Brain microvascular endothelial cell (primary cell): Measurements from ENCODE around the gene LPIN3.
"Not testable (repeated sequence)": the region's sequence is repeated elsewhere in the genome, so short reads cannot be mapped to it uniquely, and the experiment has no call there.

ENCODE experiments used
- DNase-seq: peaks from one replicate; pipeline ENCODE4 v3.0.0-alpha.2; 2020
- H3K27ac ChIP-seq: fragments of 250-450 bp; sonication (Bioruptor Pico); 2 replicates; pipeline ENCODE4 v1.5.1; 2020; ENCODE audit warnings: mild to moderate bottlenecking, moderate library complexity
- H3K27me3 ChIP-seq: fragments of 250-450 bp; sonication (Bioruptor Pico); replicated peaks from 2 replicates; pipeline ENCODE4 v1.5.1; 2020; ENCODE audit warnings: mild to moderate bottlenecking
- H3K36me3 ChIP-seq: fragments of 250-450 bp; sonication (Bioruptor Pico); replicated peaks from 2 replicates; pipeline ENCODE4 v1.5.1; 2020; ENCODE audit warnings: mild to moderate bottlenecking
- H3K4me3 ChIP-seq: 2 replicates; pipeline ENCODE4 v1.5.1; 2011; ENCODE audit warnings: low read depth, mild to moderate bottlenecking, control low read depth, low read length, moderate library complexity
- in situ Hi-C: cut with HindIII; loops from 2 replicates; pipeline ENCODE4 v1.10.0; 2017; ENCODE audit warnings: low sequenced_read_pairs, low pct_ligation_motif_present
- TF ChIP-seq, protein P1 (sequence below): IDR thresholded peaks from 2 replicates; pipeline ENCODE4 v1.5.1; 2011; ENCODE audit warnings: low read depth, mild to moderate bottlenecking, moderate library complexity, low read length, control low read depth, inconsistent platforms; ENCODE audit errors: missing control alignments

LPIN3 gene

DNA sequence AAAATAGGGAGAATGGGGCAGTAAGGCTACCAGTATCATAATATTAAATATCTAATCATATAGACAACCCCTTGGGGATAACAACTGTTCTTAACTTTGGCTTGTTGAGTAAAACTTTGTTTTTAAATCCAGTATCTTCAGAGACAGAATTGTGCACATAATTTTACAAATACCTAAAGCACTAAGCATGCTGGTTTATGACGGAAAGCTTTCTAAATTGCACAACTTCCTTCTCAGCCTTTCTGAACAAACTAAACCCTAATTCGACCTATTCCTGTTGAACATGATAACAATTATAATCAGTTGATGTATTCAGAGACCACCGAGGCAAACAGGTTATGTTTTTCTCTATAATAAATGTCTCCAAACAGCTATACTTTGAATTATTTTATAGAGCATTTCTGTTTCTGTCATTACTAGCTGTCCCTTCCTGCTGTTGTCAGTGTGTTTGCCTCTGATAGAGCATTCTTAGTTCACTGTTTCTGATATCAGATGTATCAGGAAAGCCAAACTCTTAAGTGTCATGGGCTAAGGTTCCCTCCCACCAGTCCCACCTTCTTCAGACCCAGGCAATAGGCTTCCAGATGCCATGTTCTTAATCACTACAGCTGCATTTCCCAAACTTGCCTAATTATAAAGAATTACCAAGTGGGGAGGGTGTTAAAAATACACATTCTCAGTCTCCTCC, 31.8 kb upstream of the LPIN3 start:
- TF ChIP-seq, protein P1, sequence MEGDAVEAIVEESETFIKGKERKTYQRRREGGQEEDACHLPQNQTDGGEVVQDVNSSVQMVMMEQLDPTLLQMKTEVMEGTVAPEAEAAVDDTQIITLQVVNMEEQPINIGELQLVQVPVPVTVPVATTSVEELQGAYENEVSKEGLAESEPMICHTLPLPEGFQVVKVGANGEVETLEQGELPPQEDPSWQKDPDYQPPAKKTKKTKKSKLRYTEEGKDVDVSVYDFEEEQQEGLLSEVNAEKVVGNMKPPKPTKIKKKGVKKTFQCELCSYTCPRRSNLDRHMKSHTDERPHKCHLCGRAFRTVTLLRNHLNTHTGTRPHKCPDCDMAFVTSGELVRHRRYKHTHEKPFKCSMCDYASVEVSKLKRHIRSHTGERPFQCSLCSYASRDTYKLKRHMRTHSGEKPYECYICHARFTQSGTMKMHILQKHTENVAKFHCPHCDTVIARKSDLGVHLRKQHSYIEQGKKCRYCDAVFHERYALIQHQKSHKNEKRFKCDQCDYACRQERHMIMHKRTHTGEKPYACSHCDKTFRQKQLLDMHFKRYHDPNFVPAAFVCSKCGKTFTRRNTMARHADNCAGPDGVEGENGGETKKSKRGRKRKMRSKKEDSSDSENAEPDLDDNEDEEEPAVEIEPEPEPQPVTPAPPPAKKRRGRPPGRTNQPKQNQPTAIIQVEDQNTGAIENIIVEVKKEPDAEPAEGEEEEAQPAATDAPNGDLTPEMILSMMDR = no peak
- Histone ChIP-seq H3K36me3 (no peaks in the 10 kb centered on the region), H3K27ac (peak overlapping the region; percentile 77), H3K4me3 (no peak overlapping the region), H3K27me3 (no peaks in the 10 kb centered on the region)
- no peak for DNase-seq
- in situ Hi-C loops = no loop called here

DNA sequence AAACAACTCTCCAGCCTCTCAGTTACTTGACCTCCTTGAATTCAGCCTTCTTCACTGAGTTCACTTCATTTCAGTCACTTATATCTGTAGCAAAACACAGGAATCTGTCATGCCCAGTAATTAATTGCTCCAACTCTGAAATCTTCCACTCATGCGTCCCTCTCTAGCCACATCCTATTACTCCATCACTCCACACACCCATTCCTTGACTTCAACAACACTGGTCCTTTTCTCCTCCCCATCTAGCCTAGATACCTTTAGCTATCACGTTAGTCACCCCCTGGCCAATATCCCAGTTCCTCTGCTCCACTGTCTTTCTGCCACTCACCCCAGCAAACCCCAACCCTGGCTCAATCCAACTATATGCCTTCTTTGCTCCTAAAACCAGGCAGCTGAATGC, 30.8 kb upstream of the LPIN3 start:
- H3K36me3 ChIP-seq = no peaks in the 10 kb centered on the region
- no peak overlapping the region for H3K4me3 ChIP-seq
- TF ChIP-seq, protein P1 = no peak
- H3K27me3 ChIP-seq = no peaks in the 10 kb centered on the region
- in situ Hi-C loops = no loop called here
- DNase-seq = no peak
- peak overlapping the region; percentile 77 for H3K27ac ChIP-seq

DNA sequence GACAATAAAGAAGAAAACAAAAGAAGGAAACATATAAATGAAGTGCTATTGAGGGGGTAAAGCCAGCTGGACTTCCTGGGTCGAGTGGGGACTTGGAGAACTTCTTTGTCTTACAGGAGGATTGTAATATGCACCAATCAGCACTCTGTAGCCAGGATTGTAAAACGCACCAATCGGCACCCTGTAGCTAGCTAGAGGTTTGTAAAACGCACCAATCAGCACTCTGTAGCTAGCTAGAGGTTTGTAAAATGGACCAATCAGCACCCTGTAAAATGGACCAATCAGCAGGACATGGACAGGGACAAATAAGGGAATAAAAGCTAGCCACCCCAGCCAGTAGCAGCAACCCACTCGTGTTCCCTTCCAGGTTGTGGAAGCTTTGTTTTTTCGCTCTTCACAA, 28.6 kb upstream of the LPIN3 start:
- H3K27me3 ChIP-seq, H3K36me3 ChIP-seq, H3K4me3 ChIP-seq, H3K27ac ChIP-seq, DNase-seq, in situ Hi-C loops: not testable (repeated sequence)

DNA sequence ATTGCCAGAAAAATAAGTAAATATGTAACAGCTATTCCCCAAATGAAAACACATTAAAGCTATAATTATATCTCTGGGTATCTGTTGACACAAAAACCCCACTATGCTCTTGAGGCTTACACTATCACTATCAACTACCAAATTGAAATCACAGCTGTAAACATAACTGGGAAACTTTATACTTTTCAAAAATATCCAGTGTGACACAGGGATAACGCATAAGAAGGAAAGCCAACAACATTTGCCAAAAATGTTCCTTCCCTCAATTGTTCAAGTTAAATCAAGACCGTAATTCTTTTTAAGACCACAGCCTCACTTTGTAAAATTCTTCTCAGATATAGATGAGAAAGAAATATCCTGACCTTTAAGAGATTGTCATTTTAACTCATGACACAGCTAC, 26.2 kb upstream of the LPIN3 start:
- in situ Hi-C loops = no loop called here
- TF ChIP-seq, protein P1 = no peak
- Histone ChIP-seq H3K27ac (no peak overlapping the region), H3K4me3 (no peak overlapping the region), H3K27me3 (no peaks in the 10 kb centered on the region), H3K36me3 (no peaks in the 10 kb centered on the region)
- no peak for DNase-seq

DNA sequence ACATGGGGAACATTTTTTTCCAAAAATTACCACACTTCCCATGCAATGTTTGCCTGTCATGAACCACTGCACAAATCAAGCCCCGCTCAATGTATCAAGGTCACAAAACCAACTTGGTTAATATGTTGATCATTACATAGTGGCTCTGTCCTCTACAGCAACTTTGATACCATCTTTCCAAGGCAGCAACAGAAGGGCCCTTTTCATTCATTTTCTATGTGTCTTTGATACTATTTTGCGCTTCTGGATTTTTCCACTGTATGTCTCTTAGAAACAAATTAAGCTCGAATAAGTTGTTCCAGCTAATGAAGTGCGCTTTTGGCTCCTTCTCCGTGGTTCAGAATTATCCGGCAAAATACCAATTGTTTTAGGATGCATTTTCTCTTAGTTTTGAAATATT, 24.6 kb upstream of the LPIN3 start:
- Histone ChIP-seq H3K36me3 (no peaks in the 10 kb centered on the region), H3K27ac (peak overlapping the region; percentile 89), H3K4me3 (peak overlapping the region; percentile 72), H3K27me3 (no peaks in the 10 kb centered on the region)
- TF ChIP-seq, protein P1 = no peak
- no peak for DNase-seq
- in situ Hi-C loops = no loop called here

DNA sequence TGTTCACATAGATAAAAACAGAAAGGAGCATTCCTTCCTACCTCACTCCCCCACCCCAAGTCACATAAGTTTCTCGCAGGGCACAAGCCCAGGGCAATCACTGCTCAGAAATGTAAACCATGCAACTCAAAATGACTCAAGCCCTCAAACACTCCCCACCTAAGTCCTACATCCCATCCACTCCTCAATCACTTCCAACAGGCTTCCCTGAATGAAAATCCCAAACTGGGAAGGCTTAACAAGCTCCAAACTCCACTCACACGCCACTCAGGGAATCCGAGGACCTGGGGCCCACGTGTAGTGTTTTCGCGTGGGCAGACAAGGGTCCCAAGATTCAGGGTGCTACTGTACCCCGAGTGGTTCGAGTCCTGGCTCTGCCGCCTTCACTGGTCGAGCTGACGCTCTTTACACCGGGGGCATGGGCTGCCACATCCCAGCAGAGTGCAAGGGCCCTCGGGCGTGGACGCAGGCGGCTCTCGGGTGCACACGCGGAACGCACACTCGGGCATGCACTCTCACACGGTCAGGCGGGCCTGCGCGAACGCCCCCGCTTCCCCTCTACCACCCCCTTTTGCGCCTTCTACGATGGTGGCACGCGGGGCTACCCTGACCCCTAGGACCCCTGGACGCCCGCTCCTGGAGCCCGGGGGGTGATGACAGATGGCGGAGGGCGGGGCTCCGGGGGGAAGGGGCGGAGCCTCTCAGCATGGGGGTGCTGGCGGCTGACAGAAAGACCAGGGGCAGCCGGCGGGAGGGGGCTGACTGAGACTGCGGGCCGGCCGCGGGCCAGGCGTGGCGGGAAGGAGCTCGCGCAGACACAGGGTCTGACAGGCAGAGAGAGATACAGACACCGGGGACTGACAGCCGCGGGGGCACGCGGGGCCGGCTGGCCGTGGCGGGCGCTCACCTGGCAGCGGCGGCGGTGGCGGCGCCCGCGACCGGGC, 23.7 kb upstream of the LPIN3 start:
- no peaks in the 10 kb centered on the region for H3K27me3 ChIP-seq
- H3K36me3 ChIP-seq = no peaks in the 10 kb centered on the region
- peak; percentile 71 for DNase-seq
- H3K27ac ChIP-seq = peak overlapping the region; percentile 89
- H3K4me3 ChIP-seq = peak overlapping the region; percentile 72
- in situ Hi-C loops = no loop called here
- TF ChIP-seq, protein P1 = no peak
